HepG2 (cell line): ENCODE data around the gene ATAD1. TPM values are rescaled to one million over a fixed set of nuclear protein-coding genes. Genes with fewer than 3 reads are reported as not detected.
"Not testable (repeated sequence)": the region's sequence is repeated elsewhere in the genome, so short reads cannot be mapped to it uniquely, and the experiment has no call there.

Experiments used
- ATAC-seq: fragments of 200-7000 bp; cut with Tn5 transposase; 3 replicates; pipeline ENCODE4 v1.9.1; 2020; ENCODE audit warnings: mild to moderate bottlenecking, moderate library complexity
- BruUV-seq: library from RNA; stranded (reverse); fragments of 400-500 nt; replicated peaks from 2 replicates; lab custom pipeline; 2021; lab: Mats Ljungman, UMichigan
- CTCF ChIA-PET: fragments of 300-600 bp; formaldehyde crosslinking; extraction: SDS; loops from one replicate; lab custom pipeline; 2021; ENCODE audit warnings: low total read pairs, inconsistent platforms, low intra/inter-chr PET ratio; lab: Yijun Ruan, JAX
- POLR2A ChIA-PET: fragments of 350-600 bp; sonication (Branson Sonifier 250); formaldehyde crosslinking; loops from one replicate; lab custom pipeline; 2020; ENCODE audit warnings: antibody characterized with exemption, inconsistent platforms; lab: Yijun Ruan, JAX
- DNase-seq: peaks from one replicate; pipeline ENCODE4 v3.0.0-alpha.2; 2015; ENCODE audit warnings: low spot score
- FAIRE-seq: peaks from 3 replicates; lab custom pipeline; 2011; peaks lifted over from hg19 to GRCh38; lab: Jason Lieb, UNC
- H2AFZ ChIP-seq: one replicate; pipeline ENCODE4 v1.6.1; 2011; ENCODE audit warnings: low read length, inconsistent platforms
- H3K27ac ChIP-seq: fragments of 300-600 bp; 3 replicates; pipeline ENCODE4 v1.8.0; 2011; ENCODE audit warnings: mixed run types, mild to moderate bottlenecking, mixed read lengths, low read length, inconsistent platforms; ENCODE audit not compliant: insufficient read depth; ENCODE audit errors: extremely low read length
- H3K27me3 ChIP-seq, 2 experiments: fragments of 200-600 bp in 1 of 2; 2 replicates in 1 of 2; 3 replicates in 1 of 2; pipeline versions ENCODE4 v1.6.0 to v1.8.0; 2011; ENCODE audit warnings: low read length in 2 of 2, mild to moderate bottlenecking in 2 of 2, moderate library complexity in 2 of 2, inconsistent platforms in 1 of 2; ENCODE audit not compliant: insufficient read depth in 2 of 2, control insufficient read depth in 1 of 2
- H3K36me3 ChIP-seq, 2 experiments: fragments of 200-600 bp in 1 of 2; replicated peaks in 1 of 2; 2 replicates in 1 of 2; 3 replicates in 1 of 2; pipeline versions ENCODE4 v1.5.1 to v1.8.0; 2011; ENCODE audit warnings: low read length in 2 of 2, inconsistent platforms in 1 of 2; ENCODE audit not compliant: insufficient read depth in 2 of 2, control insufficient read depth in 1 of 2
- H3K4me1 ChIP-seq: 2 replicates; pipeline ENCODE4 v1.5.1; 2012; ENCODE audit warnings: low read length, inconsistent platforms; ENCODE audit not compliant: insufficient read depth
- H3K4me2 ChIP-seq: 2 replicates; pipeline ENCODE4 v1.6.0; 2011; ENCODE audit warnings: low read depth, low read length, inconsistent platforms
- H3K4me3 ChIP-seq, 3 experiments: fragments of 200-600 bp in 1 of 3; sonication (generic), shearing (Covaris generic) in 1 of 3; replicated peaks in 1 of 3; 2 replicates each; pipeline ENCODE4 v1.5.1; 2011 to 2016; ENCODE audit warnings: low read length in 3 of 3, inconsistent platforms in 2 of 3, low read depth in 2 of 3, mild to moderate bottlenecking in 2 of 3, control low read depth in 1 of 3, mixed read lengths in 1 of 3; ENCODE audit not compliant: insufficient read depth in 1 of 3
- H3K79me2 ChIP-seq: one replicate; pipeline ENCODE4 v1.6.1; 2011; ENCODE audit warnings: low read length, inconsistent platforms; ENCODE audit not compliant: insufficient read depth
- H3K9ac ChIP-seq: 2 replicates; pipeline ENCODE4 v1.6.0; 2011; ENCODE audit warnings: mild to moderate bottlenecking, low read depth, low read length, inconsistent platforms; ENCODE audit not compliant: insufficient read depth
- H3K9me3 ChIP-seq: 2 replicates; pipeline ENCODE4 v1.5.1; 2012; ENCODE audit warnings: mild to moderate bottlenecking, low read length
- H4K20me1 ChIP-seq: 2 replicates; pipeline ENCODE4 v1.6.0; 2011; ENCODE audit warnings: inconsistent platforms, mild to moderate bottlenecking, low read length, moderate library complexity; ENCODE audit not compliant: insufficient read depth
- KAT2B ChIP-seq: fragments of 150-350 bp; IDR thresholded peaks from 2 replicates; pipeline ENCODE4 v1.6.1; 2014; ENCODE audit warnings: low read depth, low read length, borderline replicate concordance
- MBD4 ChIP-seq: IDR thresholded peaks from 2 replicates; pipeline ENCODE4 v1.6.1; 2012; ENCODE audit warnings: low read length, inconsistent platforms, borderline replicate concordance
- MBNL3 ChIP-seq: fragments of 250-450 bp; sonication (Bioruptor Pico); conservative IDR thresholded peaks from 2 replicates; pipeline ENCODE4 v1.8.0; 2022; ENCODE audit warnings: mild to moderate bottlenecking, inconsistent platforms
- MXD4 ChIP-seq: IDR thresholded peaks from 2 replicates; pipeline ENCODE4 v1.6.1; 2016; ENCODE audit warnings: mild to moderate bottlenecking, missing biosample characterization, missing genetic modification reagents
- SIN3A ChIP-seq: IDR thresholded peaks from 2 replicates; pipeline ENCODE4 v1.6.1; 2011; ENCODE audit warnings: low read depth, mild to moderate bottlenecking, control low read depth, low read length, borderline replicate concordance
- ZNF235 ChIP-seq: sonication (generic); formaldehyde crosslinking; IDR thresholded peaks from 2 replicates; pipeline ENCODE4 v1.8.1; 2023; ENCODE audit warnings: mild to moderate bottlenecking, missing genetic modification reagents, borderline replicate concordance
- WGBS: methylation state at CpG from one replicate; pipeline ENCODE4 v1.1.6; 2017; ENCODE audit warnings: low lambda C conversion rate; 5-methylcytosine and 5-hydroxymethylcytosine counted together
- in situ Hi-C: cut with HindIII; loops from 2 replicates; pipeline ENCODE4 v1.10.0; 2017; ENCODE audit warnings: low pct_unique_long_range_greater_than_20kb; ENCODE audit not compliant: extremely low pct_ligation_motif_present
- intact Hi-C: fragments of 100-400 bp; cut with micrococcal nuclease; formaldehyde crosslinking; loops from one replicate; pipeline ENCODE4 v1.10.0; 2022; ENCODE audit not compliant: unreplicated experiment
- polyA plus RNA-seq, 8 experiments: library from polyadenylated mRNA; depleted of rRNA in 3 of 8; stranded (reverse) in 7 of 8; unstranded in 1 of 8; fragments of >200 nt; fragmentation: Illumina TruSeq in 4 of 8; extraction: Trizol in 4 of 8; gene quantifications; 2 replicates each; pipeline versions ENCODE4 v1.2.1 to v1.2.3, GENCODE V29; 2011 to 2016; ENCODE audit warnings: low read depth in 4 of 8, missing spikeins in 1 of 8, mixed read lengths in 1 of 8; ENCODE audit not compliant: insufficient read depth in 1 of 8
- total RNA-seq, 5 experiments: library from RNA; depleted of rRNA; stranded (reverse); fragments of >200 nt; fragmentation: Illumina TruSeq; extraction: Trizol; gene quantifications; 2 replicates each; pipeline ENCODE4 v1.2.3, GENCODE V29; 2016; ENCODE audit warnings: low read depth in 1 of 5
- TF ChIP-seq, protein P1 (sequence below): sonication (generic); formaldehyde crosslinking; IDR thresholded peaks from 2 replicates; pipeline ENCODE4 v1.5.0; 2020; ENCODE audit warnings: missing genetic modification reagents

ATAD1 gene
- total and polyA plus RNA-seq, 2 of the 13 experiments (the other 11 are each of a cell fraction or from before 2014, with no cell fraction given) = 14.9 to 28.2 TPM

GRCh38 chr10:87847550-87847949 is 29.5 kb upstream of the ATAD1 start:
- no TSS peak for BruUV-seq
- no peak for FAIRE-seq
- CTCF ChIA-PET = no interaction called here

DNA sequence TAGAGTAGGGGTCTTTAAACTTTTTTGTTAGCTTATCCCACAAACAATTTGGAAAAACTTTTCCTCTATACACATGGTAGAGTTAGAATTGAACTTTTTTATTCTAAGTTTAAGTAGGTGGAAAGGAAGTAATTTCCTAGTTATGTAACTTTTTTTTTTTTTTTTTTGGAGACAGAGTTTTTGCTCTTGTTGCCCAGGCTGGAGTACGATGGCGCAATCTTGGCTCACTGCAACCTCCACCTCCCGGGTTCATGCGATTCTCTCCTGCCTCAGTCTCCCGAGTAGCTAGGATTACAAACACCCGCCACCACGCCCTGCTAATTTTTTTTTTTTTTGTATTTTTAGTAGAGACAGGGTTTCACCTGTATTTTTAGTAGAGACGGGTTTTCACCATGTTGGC is 28.7 kb upstream of the ATAD1 start:
- FAIRE-seq, H3K4me2 ChIP-seq, H4K20me1 ChIP-seq, H3K27me3 ChIP-seq, intact Hi-C loops, H3K4me3 ChIP-seq, H3K36me3 ChIP-seq, BruUV-seq, ATAC-seq, H3K9me3 ChIP-seq, in situ Hi-C loops, H3K79me2 ChIP-seq, DNase-seq, H3K27ac ChIP-seq, H2AFZ ChIP-seq, CTCF ChIA-PET, H3K9ac ChIP-seq: not testable (repeated sequence)
- peaks cover 30% of the 10 kb centered on the region for H3K4me1 ChIP-seq
- POLR2A ChIA-PET = interaction anchor here (0.7 to 2.4 kb wide), 2 partner anchors 11 to 16 kb away, joined by 4 to 13 read pairs; partner anchors contain the start of genes KLLN and PTEN
- 70% methylated on average over 8 of the region's 8 CpGs for WGBS

More at GRCh38 chr10:87847550-87847949, 29.5 kb upstream of the ATAD1 start:
- Histone ChIP-seq H3K4me2 (no peak overlapping the region), H2AFZ (no peak overlapping the region), H3K79me2 (no peaks in the 10 kb centered on the region), H3K9me3 (no peaks in the 10 kb centered on the region), H3K27me3 (no peaks in the 10 kb centered on the region), H3K36me3 (no peaks in the 10 kb centered on the region), H3K27ac (no peak overlapping the region), H3K4me1 (peaks cover 22% of the 10 kb centered on the region), H3K9ac (no peak overlapping the region), H3K4me3 (no peak overlapping the region), H4K20me1 (no peaks in the 10 kb centered on the region)
- TF ChIP-seq, protein P1, sequence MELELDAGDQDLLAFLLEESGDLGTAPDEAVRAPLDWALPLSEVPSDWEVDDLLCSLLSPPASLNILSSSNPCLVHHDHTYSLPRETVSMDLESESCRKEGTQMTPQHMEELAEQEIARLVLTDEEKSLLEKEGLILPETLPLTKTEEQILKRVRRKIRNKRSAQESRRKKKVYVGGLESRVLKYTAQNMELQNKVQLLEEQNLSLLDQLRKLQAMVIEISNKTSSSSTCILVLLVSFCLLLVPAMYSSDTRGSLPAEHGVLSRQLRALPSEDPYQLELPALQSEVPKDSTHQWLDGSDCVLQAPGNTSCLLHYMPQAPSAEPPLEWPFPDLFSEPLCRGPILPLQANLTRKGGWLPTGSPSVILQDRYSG (CRISPR knock-in tag) = no peak
- no peak for TF ChIP-seq MXD4 (CRISPR knock-in tag)
- no peak for TF ChIP-seq MBD4
- no peak for TF ChIP-seq SIN3A
- no peak for TF ChIP-seq ZNF235 (CRISPR knock-in tag)
- TF ChIP-seq KAT2B = no peak
- no peak for TF ChIP-seq MBNL3 (CRISPR knock-in tag)
- in situ Hi-C loops = no loop called here
- ATAC-seq (no peak), DNase-seq (no peak)
- intact Hi-C loops = no loop called here
- POLR2A ChIA-PET = no interaction called here
